T-helper 1 cell treated with Interleukin-12 subunit alpha and Interleukin-12 subunit beta and Interleukin-4 antibody, amounts not matched to agents 30 μg/mL and 1 μg/mL, for 36 hours (primary cell): ENCODE results near the gene PALD1.

ENCODE experiments used
- H3K27ac Mint-ChIP-seq: one replicate; pipeline ENCODE4 v1.8.0; 2021; ENCODE audit warnings: mild to moderate bottlenecking, mixed read lengths
- H3K27me3 Mint-ChIP-seq: one replicate; pipeline ENCODE4 v1.8.0; 2021; ENCODE audit warnings: low read depth, mixed read lengths
- H3K36me3 Mint-ChIP-seq: one replicate; pipeline ENCODE4 v1.8.0; 2021; ENCODE audit warnings: low read depth, mixed read lengths
- H3K4me1 Mint-ChIP-seq: one replicate; pipeline ENCODE4 v1.8.0; 2021; ENCODE audit warnings: low read depth, mixed read lengths
- H3K4me3 Mint-ChIP-seq: one replicate; pipeline ENCODE4 v1.8.0; 2021; ENCODE audit warnings: mild to moderate bottlenecking, moderate library complexity, mixed read lengths
- H3K9me3 Mint-ChIP-seq: one replicate; pipeline ENCODE4 v1.8.0; 2021; ENCODE audit warnings: mixed read lengths

Gene PALD1

GRCh38 chr10:70538731-70539338, 60.3 kb downstream of the PALD1 start:
- H3K4me1 Mint-ChIP-seq = no peaks in the 10 kb centered on the region
- peaks cover 2% of the 10 kb centered on the region for H3K27me3 Mint-ChIP-seq
- no peak overlapping the region for H3K4me3 Mint-ChIP-seq
- no peaks in the 10 kb centered on the region for H3K36me3 Mint-ChIP-seq
- H3K27ac Mint-ChIP-seq = no peak overlapping the region
- H3K9me3 Mint-ChIP-seq = no peaks in the 10 kb centered on the region

GRCh38 chr10:70539471-70539870, 60.9 kb downstream of the PALD1 start:
- Mint-ChIP-seq H3K4me3 (no peak overlapping the region), H3K27ac (no peak overlapping the region), H3K4me1 (no peaks in the 10 kb centered on the region)

GRCh38 chr10:70540089-70540788, 61.7 kb downstream of the PALD1 start:
- Mint-ChIP-seq H3K4me1 (no peaks in the 10 kb centered on the region), H3K27me3 (peaks cover 7% of the 10 kb centered on the region), H3K4me3 (no peak overlapping the region), H3K36me3 (no peaks in the 10 kb centered on the region), H3K9me3 (no peaks in the 10 kb centered on the region), H3K27ac (no peak overlapping the region)

More at GRCh38 chr10:70539471-70539870, 60.9 kb downstream of the PALD1 start:
- Mint-ChIP-seq H3K9me3 (no peaks in the 10 kb centered on the region), H3K27me3 (peaks cover 7% of the 10 kb centered on the region), H3K36me3 (no peaks in the 10 kb centered on the region)

GRCh38 chr10:70540789-70541360, 62.3 kb downstream of the PALD1 start:
- no peaks in the 10 kb centered on the region for H3K9me3 Mint-ChIP-seq
- H3K27me3 Mint-ChIP-seq = peaks cover 7% of the 10 kb centered on the region
- no peaks in the 10 kb centered on the region for H3K36me3 Mint-ChIP-seq
- H3K4me1 Mint-ChIP-seq = no peaks in the 10 kb centered on the region
- H3K4me3 Mint-ChIP-seq = no peak overlapping the region
- H3K27ac Mint-ChIP-seq = no peak overlapping the region

GRCh38 chr10:70541736-70542564, 63.4 kb downstream of the PALD1 start:
- Mint-ChIP-seq H3K4me1 (no peaks in the 10 kb centered on the region), H3K4me3 (no peak overlapping the region), H3K27ac (no peak overlapping the region), H3K9me3 (no peaks in the 10 kb centered on the region), H3K36me3 (no peaks in the 10 kb centered on the region), H3K27me3 (peaks cover 7% of the 10 kb centered on the region)

GRCh38 chr10:70542565-70542938, 64.0 kb downstream of the PALD1 start:
- Mint-ChIP-seq H3K27me3 (peaks cover 7% of the 10 kb centered on the region), H3K4me3 (no peak overlapping the region), H3K4me1 (no peaks in the 10 kb centered on the region), H3K9me3 (no peaks in the 10 kb centered on the region), H3K27ac (no peak overlapping the region), H3K36me3 (no peaks in the 10 kb centered on the region)

GRCh38 chr10:70543911-70544310, 65.3 kb downstream of the PALD1 start:
- Mint-ChIP-seq H3K27me3 (peaks cover 7% of the 10 kb centered on the region), H3K4me3 (no peak overlapping the region), H3K27ac (no peak overlapping the region), H3K9me3 (no peaks in the 10 kb centered on the region), H3K4me1 (no peaks in the 10 kb centered on the region), H3K36me3 (no peaks in the 10 kb centered on the region)

GRCh38 chr10:70544431-70545340, 66.1 kb downstream of the PALD1 start:
- Mint-ChIP-seq H3K27ac (no peak overlapping the region), H3K4me3 (no peak overlapping the region), H3K36me3 (no peaks in the 10 kb centered on the region), H3K27me3 (peaks cover 7% of the 10 kb centered on the region), H3K4me1 (no peaks in the 10 kb centered on the region), H3K9me3 (no peaks in the 10 kb centered on the region)

- Mint-ChIP-seq H3K9me3 (no peaks in the 10 kb centered on the region), H3K4me1 (peaks cover 2% of the 10 kb centered on the region), H3K27ac (no peak overlapping the region), H3K36me3 (no peaks in the 10 kb centered on the region), H3K27me3 (peaks cover 7% of the 10 kb centered on the region), H3K4me3 (no peak overlapping the region)
These were observed 68.0 kb downstream of the PALD1 start for GRCh38 chr10:70546584-70546983.

- Mint-ChIP-seq H3K36me3 (no peaks in the 10 kb centered on the region), H3K9me3 (no peaks in the 10 kb centered on the region), H3K4me3 (no peak overlapping the region), H3K4me1 (peaks cover 2% of the 10 kb centered on the region), H3K27ac (no peak overlapping the region), H3K27me3 (no peaks in the 10 kb centered on the region)
These were observed 70.9 kb downstream of the PALD1 start for GRCh38 chr10:70549351-70549961.

GRCh38 chr10:70549962-70550458, 71.4 kb downstream of the PALD1 start:
- no peak overlapping the region for H3K27ac Mint-ChIP-seq
- H3K9me3 Mint-ChIP-seq = no peaks in the 10 kb centered on the region
- no peak overlapping the region for H3K4me3 Mint-ChIP-seq
- H3K27me3 Mint-ChIP-seq = no peaks in the 10 kb centered on the region
- H3K4me1 Mint-ChIP-seq = peaks cover 2% of the 10 kb centered on the region
- no peaks in the 10 kb centered on the region for H3K36me3 Mint-ChIP-seq

GRCh38 chr10:70550459-70550858, 71.9 kb downstream of the PALD1 start:
- Mint-ChIP-seq H3K36me3 (no peaks in the 10 kb centered on the region), H3K4me1 (peaks cover 2% of the 10 kb centered on the region), H3K27ac (no peak overlapping the region), H3K27me3 (no peaks in the 10 kb centered on the region), H3K9me3 (no peaks in the 10 kb centered on the region), H3K4me3 (no peak overlapping the region)

GRCh38 chr10:70551466-70551865, 72.9 kb downstream of the PALD1 start:
- peaks cover 2% of the 10 kb centered on the region for H3K4me1 Mint-ChIP-seq
- no peak overlapping the region for H3K27ac Mint-ChIP-seq
- H3K27me3 Mint-ChIP-seq = no peaks in the 10 kb centered on the region
- no peak overlapping the region for H3K4me3 Mint-ChIP-seq
- no peaks in the 10 kb centered on the region for H3K36me3 Mint-ChIP-seq
- no peaks in the 10 kb centered on the region for H3K9me3 Mint-ChIP-seq
